ENCODE measurements around the gene ZNF445. TPM values are rescaled to one million over a fixed set of nuclear protein-coding genes. Genes with fewer than 3 reads are reported as not detected.

The ZNF445 gene
- total and polyA plus RNA-seq, 2 donors (not counting 3 experiments of a cell fraction or from before 2014, with no cell fraction given) = 2.3 to 17.8 TPM

DNA sequence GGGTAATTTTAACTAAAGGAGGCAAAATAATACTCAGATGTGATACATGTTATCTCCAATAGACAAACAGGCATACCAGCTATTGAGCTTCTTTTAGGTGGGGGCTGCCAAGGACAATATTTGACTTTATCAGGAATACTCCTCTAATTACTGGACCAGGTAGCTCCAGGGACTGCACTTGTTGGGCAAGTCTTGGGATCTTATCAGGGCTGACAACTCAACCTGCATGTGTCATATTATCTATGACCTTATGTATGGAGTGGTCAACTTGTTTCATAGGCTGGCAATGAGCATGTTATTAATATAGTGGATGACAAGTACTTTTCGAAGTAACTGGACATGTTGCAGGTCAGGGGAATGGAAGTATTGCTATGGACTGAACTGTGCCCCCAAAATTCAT lies 15.0 kb upstream of the ZNF445 start:
- TF ChIP-seq JUN (IDR thresholded peaks at IDR 0.05; ENCODE audit: borderline replicate concordance, insufficient read depth, insufficient read length, low read depth) (no peak), GATA2 (IDR thresholded peaks at IDR 0.05; ENCODE audit: insufficient read depth, insufficient read length, low read depth, low read length) (no peak)
- TF ChIP-seq, protein P1, sequence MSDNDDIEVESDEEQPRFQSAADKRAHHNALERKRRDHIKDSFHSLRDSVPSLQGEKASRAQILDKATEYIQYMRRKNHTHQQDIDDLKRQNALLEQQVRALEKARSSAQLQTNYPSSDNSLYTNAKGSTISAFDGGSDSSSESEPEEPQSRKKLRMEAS (IDR thresholded peaks at IDR 0.05; ENCODE audit: insufficient read depth, insufficient read length) = no peak
- CTCF ChIA-PET = no interaction called here
- POLR2A ChIA-PET = no interaction called here
- no peaks in the 10 kb centered on the region for H3K9me3 ChIP-seq (replicated peaks; ENCODE audit: control insufficient read depth, insufficient read depth, low read length)
- H3K27me3 ChIP-seq (ENCODE audit: control insufficient read depth in 2 of 2, insufficient read depth in 2 of 2, low read length in 2 of 2) = no peaks in the 10 kb centered on the region
- H3K4me2 ChIP-seq (ENCODE audit: insufficient read depth, low read length) = no peak overlapping the region
- intact Hi-C loops (cut with micrococcal nuclease) = no loop called here
- no peaks in the 10 kb centered on the region for H4K20me1 ChIP-seq (replicated peaks; ENCODE audit: control insufficient read depth, extremely low read depth, insufficient read depth, low read length)
- DNase-seq (ENCODE audit: low read depth, low spot score) (no peak), FAIRE-seq (no peak)
- H2AFZ ChIP-seq (ENCODE audit: low read depth, low read length) = no peak overlapping the region
- no peaks in the 10 kb centered on the region for H3K4me1 ChIP-seq (ENCODE audit: control insufficient read depth, extremely low read depth, insufficient read depth, low read length)
- dilution Hi-C loops (cut with MboI; ENCODE audit: extremely low pct_ligation_motif_present, low sequenced_read_pairs) = no loop called here
- H3K27ac ChIP-seq (ENCODE audit: insufficient read depth, low read depth, low read length) = no peak overlapping the region
- H3K4me3 ChIP-seq (replicated peaks in 1 of 3; ENCODE audit: insufficient read depth in 1 of 3, low read depth in 1 of 3, low read length in 3 of 3) = no peak overlapping the region
- no peaks in the 10 kb centered on the region for H3K36me3 ChIP-seq (ENCODE audit: control insufficient read depth in 2 of 2, extremely low read depth in 1 of 2, insufficient read depth in 2 of 2, low read length in 2 of 2)
- H3K9me1 ChIP-seq (replicated peaks; ENCODE audit: control insufficient read depth, extremely low read depth, insufficient read depth, low read length) = no peaks in the 10 kb centered on the region
- no peak overlapping the region for H3K9ac ChIP-seq (replicated peaks; ENCODE audit: extremely low read depth, insufficient read depth, low read length)
- no TSS peak for BruUV-seq (replicated peaks)
- H3K79me2 ChIP-seq (ENCODE audit: control insufficient read depth, insufficient read depth, low read length) = no peaks in the 10 kb centered on the region

GRCh38 chr3:44482721-44483120 lies 5.3 kb upstream of the ZNF445 start:
- FAIRE-seq (no peak), DNase-seq (ENCODE audit: low read depth, low spot score) (no peak)
- intact Hi-C loops (cut with micrococcal nuclease) (no loop called here), dilution Hi-C loops (cut with MboI; ENCODE audit: extremely low pct_ligation_motif_present, low sequenced_read_pairs) (no loop called here)
- Histone ChIP-seq H3K4me3 (replicated peaks in 1 of 3; ENCODE audit: insufficient read depth in 1 of 3, low read depth in 1 of 3, low read length in 3 of 3) (no peak overlapping the region), H3K27me3 (ENCODE audit: control insufficient read depth in 2 of 2, insufficient read depth in 2 of 2, low read length in 2 of 2) (no peaks in the 10 kb centered on the region), H3K36me3 (ENCODE audit: control insufficient read depth in 2 of 2, extremely low read depth in 1 of 2, insufficient read depth in 2 of 2, low read length in 2 of 2) (no peaks in the 10 kb centered on the region), H3K4me1 (ENCODE audit: control insufficient read depth, extremely low read depth, insufficient read depth, low read length) (peaks cover 2% of the 10 kb centered on the region), H2AFZ (ENCODE audit: low read depth, low read length) (no peak overlapping the region), H3K79me2 (ENCODE audit: control insufficient read depth, insufficient read depth, low read length) (no peaks in the 10 kb centered on the region), H3K9me1 (replicated peaks; ENCODE audit: control insufficient read depth, extremely low read depth, insufficient read depth, low read length) (no peaks in the 10 kb centered on the region), H3K9ac (replicated peaks; ENCODE audit: extremely low read depth, insufficient read depth, low read length) (no peak overlapping the region), H4K20me1 (replicated peaks; ENCODE audit: control insufficient read depth, extremely low read depth, insufficient read depth, low read length) (no peaks in the 10 kb centered on the region), H3K27ac (ENCODE audit: insufficient read depth, low read depth, low read length) (no peak overlapping the region), H3K4me2 (ENCODE audit: insufficient read depth, low read length) (no peak overlapping the region), H3K9me3 (replicated peaks; ENCODE audit: control insufficient read depth, insufficient read depth, low read length) (no peaks in the 10 kb centered on the region)
- no peak for TF ChIP-seq POLR2A (IDR thresholded peaks at IDR 0.05; ENCODE audit: low read depth, low read length)
- no peak for TF ChIP-seq JUN (IDR thresholded peaks at IDR 0.05; ENCODE audit: borderline replicate concordance, insufficient read depth, insufficient read length, low read depth)
- TF ChIP-seq MYC (IDR thresholded peaks at IDR 0.05; ENCODE audit: low read depth, low read length) = no peak
- TF ChIP-seq EZH2 (IDR thresholded peaks at IDR 0.05; ENCODE audit: borderline replicate concordance, low read depth, low read length, severe bottlenecking) = no peak
- ChIA-PET POLR2A (no interaction called here), CTCF (no interaction called here)
- no TSS peak for BruUV-seq (replicated peaks)

All from endothelial cell of umbilical vein (primary cell).